Hematopoietic multipotent progenitor cell treated with erythropoietin and hydrocortisone succinate and interleukin-3 and kit ligand, for 6 days (in vitro differentiated cells): ENCODE measurements around the gene TRIM65.
"Not testable (repeated sequence)": the region's sequence is repeated elsewhere in the genome, so short reads cannot be mapped to it uniquely, and the experiment has no call there.

Experiments used
- DNase-seq: peaks from one replicate; pipeline ENCODE4 v3.0.0-alpha.2; 2015

TRIM65 gene

DNA sequence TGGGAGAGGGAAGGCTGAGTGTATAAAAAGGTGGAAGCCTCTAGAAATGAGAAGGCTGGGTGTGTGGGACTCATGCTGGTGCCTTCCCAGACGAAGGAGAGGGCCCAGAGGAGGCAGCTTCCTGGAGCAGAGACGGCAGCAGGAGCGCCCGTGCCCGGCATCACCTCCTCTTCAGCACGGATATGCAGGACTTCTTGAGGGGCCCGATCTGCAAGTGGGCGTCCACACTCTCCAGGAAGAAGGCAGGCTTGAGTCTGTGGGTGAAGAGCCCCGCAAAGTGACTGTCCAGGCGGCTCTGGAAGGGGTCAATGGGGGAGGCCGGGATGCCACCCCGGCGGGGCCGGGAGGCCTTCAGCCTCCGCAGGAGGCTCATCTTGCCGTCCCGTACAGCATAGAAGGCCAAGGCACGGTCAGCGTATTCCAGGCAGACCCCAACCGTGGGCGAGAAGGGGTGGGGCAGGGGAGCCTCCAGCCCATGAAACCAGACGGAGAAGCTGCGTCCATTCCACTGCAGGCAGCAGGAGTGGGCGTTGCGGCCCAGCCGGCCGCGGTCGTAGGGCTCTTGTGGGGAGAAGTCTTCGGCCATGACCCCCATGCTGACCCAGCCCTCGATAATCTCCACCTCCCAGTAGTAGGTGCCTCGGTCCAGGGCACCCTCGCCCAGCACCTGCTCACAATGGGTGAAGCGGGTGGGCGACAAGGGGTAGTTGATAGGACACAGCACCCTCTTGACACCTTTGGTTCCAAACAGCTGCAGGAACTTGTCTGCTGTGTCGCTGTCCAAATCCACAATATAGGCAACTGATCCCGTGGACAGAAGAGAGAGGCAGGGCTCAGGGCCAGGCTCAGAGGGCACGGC, 22.2 kb downstream of the TRIM65 start:
- DNase-seq, result no peak

GRCh38 chr17:75873587-75874322, 23.0 kb downstream of the TRIM65 start:
- DNase-seq, result no peak

GRCh38 chr17:75872434-75873351, 24.1 kb downstream of the TRIM65 start:
- peak; percentile 72 for DNase-seq

GRCh38 chr17:75870228-75870627, 26.5 kb downstream of the TRIM65 start:
- not testable (repeated sequence) for DNase-seq

- no peak for DNase-seq
Observed at GRCh38 chr17:75869282-75870141, 27.2 kb downstream of the TRIM65 start.

GRCh38 chr17:75868730-75869281, 27.9 kb downstream of the TRIM65 start:
- not testable (repeated sequence) for DNase-seq

DNA sequence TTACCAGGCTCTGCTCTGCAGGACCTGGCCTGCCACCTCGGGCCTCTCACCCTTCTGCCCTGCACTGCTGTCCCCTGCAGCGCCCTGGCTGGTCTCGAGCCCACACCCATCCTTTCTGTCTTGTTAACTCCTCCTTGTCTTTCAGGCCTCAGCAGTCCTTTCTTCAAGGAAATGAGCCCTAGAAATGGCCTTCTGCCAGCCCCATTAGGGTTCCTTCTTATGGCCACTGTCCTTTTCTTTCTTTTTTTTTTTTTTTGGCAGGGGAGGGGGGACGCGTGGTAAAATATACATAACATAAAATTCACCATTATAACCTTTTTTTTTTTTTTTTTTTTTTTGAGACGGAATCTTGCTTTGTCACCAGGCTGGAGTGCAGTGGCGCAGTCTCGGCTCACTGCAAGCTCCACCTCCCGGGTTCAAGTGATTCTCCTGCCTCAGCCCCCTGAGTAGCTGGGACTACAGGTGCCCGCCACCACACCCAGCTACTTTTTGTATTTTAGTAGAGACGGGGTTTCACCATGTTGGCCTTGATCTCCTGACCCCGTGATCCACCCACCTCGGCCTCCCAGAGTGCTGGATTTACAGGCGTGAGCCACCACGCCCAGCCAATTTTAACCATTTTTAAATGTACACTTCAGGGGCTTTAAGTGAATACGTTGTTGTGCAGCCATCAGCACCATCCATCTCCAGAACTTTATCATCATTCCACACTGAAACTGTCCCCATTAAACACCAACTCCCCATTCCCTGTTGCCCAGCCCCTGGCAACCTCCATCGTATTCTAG, 31.2 kb downstream of the TRIM65 start:
- DNase-seq, result not testable (repeated sequence)

GRCh38 chr17:75864887-75865286, 31.9 kb downstream of the TRIM65 start:
- DNase-seq, result not testable (repeated sequence)

DNA sequence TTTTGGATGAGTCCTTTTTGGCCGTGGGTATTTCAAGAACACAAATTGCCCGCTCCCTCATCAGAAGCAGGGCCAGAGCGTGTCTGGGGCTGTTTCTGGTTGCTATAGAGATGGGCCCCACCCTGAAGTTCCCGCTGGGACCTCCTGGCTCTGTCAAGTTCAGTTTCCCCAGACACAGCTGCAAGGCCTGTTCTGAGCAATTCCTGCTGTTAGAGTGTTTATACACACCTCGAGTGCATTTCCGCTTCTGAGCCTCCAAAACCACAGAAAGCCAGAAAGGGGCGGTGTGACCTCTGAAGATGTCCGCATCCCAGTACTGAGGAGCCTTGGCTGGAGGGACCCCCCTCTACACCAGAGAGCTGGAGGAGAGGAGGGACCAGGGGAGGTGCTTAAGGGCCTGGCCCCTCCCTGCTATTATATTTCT, 32.3 kb downstream of the TRIM65 start:
- peak; percentile 72 for DNase-seq

DNA sequence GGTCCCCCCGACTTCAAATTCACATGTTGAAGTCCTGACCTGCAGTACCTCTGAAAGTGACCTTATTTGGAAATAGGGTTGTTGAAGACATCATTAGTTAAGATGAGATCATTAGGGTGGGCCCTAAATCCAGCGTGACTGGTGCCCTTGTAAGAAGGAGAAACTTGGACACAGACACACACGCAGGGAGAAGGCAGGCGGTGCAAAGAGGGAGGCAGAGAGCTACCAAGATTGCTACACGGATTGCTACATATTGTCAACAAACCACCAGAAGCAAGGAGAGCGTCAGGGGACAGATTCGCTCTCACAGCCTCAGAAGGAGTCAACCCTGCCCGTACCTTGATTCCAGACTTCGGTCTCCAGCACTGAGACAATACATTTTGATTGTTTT, 34.8 kb downstream of the TRIM65 start:
- DNase-seq, result no peak

DNA sequence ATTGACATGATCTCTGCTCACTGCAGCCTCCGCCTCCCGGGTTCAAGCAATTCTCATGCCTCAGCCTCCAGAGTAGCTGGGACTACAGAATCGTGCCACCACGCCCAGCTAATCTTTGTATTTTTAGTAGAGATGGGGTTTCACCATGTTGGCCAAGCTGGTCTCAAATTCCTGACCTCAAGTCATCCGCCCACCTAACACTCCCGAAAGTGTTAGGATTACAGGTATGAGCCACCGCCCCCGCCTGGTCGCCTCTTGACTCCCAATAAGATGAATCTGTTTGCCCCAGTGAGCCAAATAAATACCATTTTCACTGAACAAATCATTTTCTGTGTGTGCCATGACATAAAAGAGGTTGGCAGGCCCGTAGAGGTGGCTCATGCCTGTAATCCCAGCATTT, 37.4 kb downstream of the TRIM65 start:
- DNase-seq, result not testable (repeated sequence)

- DNase-seq, result peak; percentile 55
Observed at GRCh38 chr17:75856062-75856756, 40.5 kb downstream of the TRIM65 start.

DNA sequence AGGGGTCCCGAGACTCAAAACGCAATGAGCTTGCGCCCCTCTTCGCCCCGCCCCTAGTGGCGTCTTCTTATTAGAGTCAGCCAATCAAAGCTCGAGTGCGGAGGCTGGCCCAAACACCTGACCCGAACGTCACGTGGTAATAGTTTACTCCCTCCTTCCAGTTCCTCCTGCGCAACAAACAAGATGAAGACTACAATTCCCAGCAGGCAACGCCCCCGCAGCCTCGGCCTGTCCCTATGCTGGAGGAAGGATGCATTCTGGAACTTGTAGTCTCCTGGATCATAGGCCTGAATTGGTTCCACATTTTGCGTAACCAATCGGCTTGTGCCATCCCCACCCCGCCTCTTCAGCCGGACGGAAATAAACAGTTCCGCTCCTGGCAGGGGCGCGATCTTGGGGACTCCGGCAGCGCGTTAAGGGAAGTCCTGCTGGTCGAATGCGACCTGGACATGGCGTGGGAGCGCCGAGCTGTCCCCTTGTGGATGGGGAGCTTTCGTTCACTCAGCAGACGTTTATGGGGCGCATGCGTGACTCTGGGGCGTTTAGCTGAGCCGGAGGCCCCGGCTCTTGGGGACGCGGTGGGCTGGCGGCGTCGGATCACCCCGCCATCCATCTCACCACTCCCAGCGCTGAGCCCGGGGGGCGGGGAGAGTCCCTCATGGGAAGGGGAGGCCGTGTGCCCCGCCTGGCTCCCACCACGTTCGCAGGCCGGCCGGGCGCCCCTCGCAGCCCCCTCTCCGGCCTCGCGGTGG, 41.3 kb downstream of the TRIM65 start, which contains the start of gene WBP2:
Gene WBP2 (minus strand): TSS at position 26 of the 752 bp plus-strand sequence. CDS start 38 bp downstream, outside the sequence.
- DNase-seq, result peak; percentile 100

DNA sequence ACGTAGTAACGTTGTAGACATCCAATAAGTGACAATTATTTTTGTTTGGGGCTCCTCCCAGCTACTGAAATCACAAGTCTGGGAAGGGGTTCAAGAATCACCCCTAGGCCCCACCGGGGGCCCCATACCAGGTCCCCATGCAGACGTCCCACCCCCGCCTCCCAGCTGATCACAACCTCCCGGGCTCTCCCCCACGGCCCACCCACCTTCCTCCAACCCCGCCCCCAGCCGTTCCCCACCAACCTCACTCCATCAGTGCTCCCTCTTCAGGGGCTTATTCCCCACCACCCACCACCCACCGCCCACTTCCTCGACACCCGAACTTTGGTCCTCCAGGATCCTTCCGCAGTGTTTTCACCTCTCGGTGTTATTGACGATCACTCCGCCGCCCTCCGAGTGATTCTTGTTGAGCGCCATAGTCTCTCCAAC, 41.9 kb downstream of the TRIM65 start:
- DNase-seq, result no peak

DNA sequence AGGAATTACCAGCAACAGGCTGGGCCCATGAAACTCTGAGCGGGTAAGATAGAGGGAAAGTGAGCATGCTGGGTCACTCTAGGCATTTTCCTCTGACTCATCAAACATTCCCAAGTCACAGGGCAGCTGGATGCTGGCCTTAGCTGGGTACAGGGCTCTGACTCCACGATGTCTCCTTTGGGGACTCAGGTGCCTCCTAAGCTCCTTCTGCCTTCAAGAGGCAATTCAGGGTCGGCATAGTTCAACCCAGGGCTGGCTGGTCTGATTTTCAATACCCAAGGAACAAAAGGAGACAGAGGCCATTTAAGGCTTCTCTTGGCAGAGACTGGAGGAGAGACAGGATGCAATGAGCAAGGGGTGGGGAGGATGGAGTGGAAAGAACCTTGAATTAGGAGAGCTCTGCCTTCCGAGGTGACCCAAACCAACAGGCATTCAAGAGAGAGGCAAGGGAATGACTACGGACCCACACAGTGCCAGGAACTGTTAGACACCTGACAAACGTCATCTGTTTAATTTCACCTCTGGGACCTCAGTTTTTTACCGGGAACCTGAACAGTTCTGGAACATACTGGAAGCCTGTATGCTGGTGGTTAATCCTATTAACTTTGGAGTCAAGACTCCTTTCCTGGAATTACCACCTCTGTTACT, 42.5 kb downstream of the TRIM65 start:
- no peak for DNase-seq

DNA sequence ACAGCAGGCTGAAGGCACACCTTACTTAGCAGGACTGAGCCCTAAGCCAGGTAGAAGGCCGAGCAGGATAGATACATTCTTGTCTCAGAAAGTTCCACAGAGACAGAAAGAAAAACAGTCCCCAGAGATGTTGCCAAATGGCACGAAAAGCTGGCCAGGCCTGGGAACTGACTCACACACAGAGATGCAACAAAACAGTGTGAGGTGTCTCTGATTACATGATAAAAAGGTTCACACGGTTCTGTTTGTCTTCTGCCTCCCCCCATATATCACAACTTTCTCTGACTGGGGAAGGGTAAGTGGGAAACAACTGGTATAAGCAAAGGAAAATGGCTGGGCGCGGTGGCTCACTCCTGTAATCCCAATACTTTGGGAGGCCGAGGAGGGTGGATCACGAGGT, 43.3 kb downstream of the TRIM65 start:
- DNase-seq, result no peak

DNA sequence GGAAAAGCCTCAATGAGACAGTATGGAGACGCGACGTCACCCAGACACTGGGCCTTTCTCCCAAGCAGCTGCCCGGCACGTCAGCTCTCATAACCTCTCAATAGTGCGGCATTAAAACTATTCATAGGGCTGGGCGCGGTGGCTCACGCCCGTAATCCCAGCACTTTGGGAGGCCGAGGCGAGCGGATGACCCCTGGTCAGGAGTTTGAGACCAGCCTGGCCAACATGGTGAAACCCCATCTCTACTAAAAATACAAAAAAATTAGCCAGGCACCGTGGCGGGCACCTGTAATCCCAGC, 45.1 kb downstream of the TRIM65 start:
- not testable (repeated sequence) for DNase-seq

GRCh38 chr17:75850928-75851692, 45.6 kb downstream of the TRIM65 start:
- no peak for DNase-seq
